Natural killer cell (primary cell): ENCODE data around the gene PDXK. TPM values are rescaled to one million over a fixed set of nuclear protein-coding genes. Genes with fewer than 3 reads are reported as not detected.

ENCODE experiments used
- ATAC-seq, 3 donors: fragments of 150-1000 bp in 2 of 3; fragments of 200-7000 bp in 1 of 3; cut with Tn5 transposase; 1 replicate in 1 of 3; 2 replicates in 2 of 3; pipeline ENCODE4 v1.10.0; 2021; ENCODE audit warnings: mild to moderate bottlenecking in 2 of 3, moderate library complexity in 2 of 3
- DNase-seq, 2 donors: peaks; one replicate each; pipeline versions ENCODE4 v3.0.0 to v3.0.0-alpha.2; 2013 to 2021; ENCODE audit warnings: mixed read lengths in 1 of 2
- H3K27ac ChIP-seq: one replicate; pipeline ENCODE4 v1.5.1; 2013; ENCODE audit warnings: mild to moderate bottlenecking, low read length
- H3K27me3 ChIP-seq: one replicate; pipeline ENCODE4 v1.6.1; 2013; ENCODE audit warnings: low read length; ENCODE audit not compliant: control insufficient read depth, insufficient read depth
- H3K36me3 ChIP-seq: one replicate; pipeline ENCODE4 v1.6.1; 2013; ENCODE audit warnings: low read length; ENCODE audit not compliant: control insufficient read depth, insufficient read depth
- H3K4me1 ChIP-seq: one replicate; pipeline ENCODE4 v1.6.1; 2013; ENCODE audit warnings: low read length; ENCODE audit not compliant: control insufficient read depth, insufficient read depth
- H3K4me3 ChIP-seq: one replicate; pipeline ENCODE4 v1.5.1; 2013; ENCODE audit warnings: low read length
- H3K9me3 ChIP-seq: one replicate; pipeline ENCODE4 v1.6.1; 2013; ENCODE audit warnings: low read length; ENCODE audit not compliant: control insufficient read depth, insufficient read depth
- H3K27ac Mint-ChIP-seq, 2 donors: one replicate each; pipeline ENCODE4 v1.8.0; 2022; ENCODE audit warnings: mild to moderate bottlenecking in 2 of 2, mixed read lengths in 2 of 2, moderate library complexity in 1 of 2
- H3K27me3 Mint-ChIP-seq, 2 donors: one replicate each; pipeline ENCODE4 v1.8.0; 2022; ENCODE audit warnings: low read depth in 2 of 2, mixed read lengths in 2 of 2
- H3K36me3 Mint-ChIP-seq: one replicate; pipeline ENCODE4 v1.8.0; 2022; ENCODE audit warnings: mixed read lengths
- H3K4me1 Mint-ChIP-seq, 2 donors: one replicate each; pipeline ENCODE4 v1.8.0; 2022; ENCODE audit warnings: mixed read lengths in 2 of 2
- H3K4me3 Mint-ChIP-seq: one replicate; pipeline ENCODE4 v1.8.0; 2022; ENCODE audit warnings: mild to moderate bottlenecking, moderate library complexity, mixed read lengths
- H3K9me3 Mint-ChIP-seq, 2 donors: one replicate each; pipeline ENCODE4 v1.8.0; 2022; ENCODE audit warnings: mixed read lengths in 2 of 2
- WGBS: methylation state at CpG from one replicate; pipeline ENCODE4 v1.1.7; 2013; ENCODE audit warnings: missing lambda C conversion rate; ENCODE audit not compliant: insufficient coverage; 5-methylcytosine and 5-hydroxymethylcytosine counted together
- intact Hi-C: fragments of 100-400 bp; cut with micrococcal nuclease; formaldehyde crosslinking; loops from one replicate; pipeline ENCODE4 v1.14.2; 2022
- total RNA-seq, 4 donors: library from RNA; stranded (reverse); fragments of 120-200 nt in 1 of 4; gene quantifications; one replicate each; pipeline versions ENCODE4 v1.2.3 to v1.2.4, GENCODE V29; 2013 to 2022
- TF ChIP-seq, protein P1 (sequence below): fragments of 200-600 bp; IDR thresholded peaks from one replicate; pipeline ENCODE4 v1.8.0; 2022; ENCODE audit warnings: antibody characterized with exemption

The PDXK gene
- total RNA-seq, 3 donors from 2014 or later (not counting 1 experiment from before 2014, with no cell fraction given), result 73.8 to 77.0 (median 74.6) TPM

DNA sequence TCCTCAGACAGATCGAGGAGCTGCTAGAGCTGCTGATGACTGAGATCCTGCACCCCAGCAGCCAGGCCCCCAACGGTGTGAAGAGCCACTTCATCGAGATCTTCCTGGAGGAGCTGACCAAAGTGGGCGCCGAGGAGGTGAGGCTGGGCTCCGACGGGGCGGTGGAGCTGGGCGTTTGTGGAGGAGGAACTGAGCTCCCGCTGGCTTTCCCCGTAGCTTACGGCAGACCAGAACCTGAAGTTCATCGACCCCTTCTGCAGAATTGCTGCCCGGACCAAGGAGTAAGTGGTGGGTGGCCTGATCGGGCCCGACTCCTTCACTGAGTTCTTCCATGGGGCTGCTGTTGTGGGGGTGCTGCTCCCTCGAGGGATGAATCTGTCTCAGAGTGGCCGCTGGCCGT is 78.5 kb downstream of the PDXK start:
- 92% methylated on average over 19 of the region's 19 CpGs for WGBS
- H3K4me1 ChIP-seq, result no peaks in the 10 kb centered on the region
- no peak overlapping the region for H3K4me3 ChIP-seq
- Mint-ChIP-seq H3K27ac (no peak overlapping the region), H3K9me3 (no peaks in the 10 kb centered on the region), H3K36me3 (no peaks in the 10 kb centered on the region), H3K4me3 (no peak overlapping the region), H3K27me3 (no peaks in the 10 kb centered on the region), H3K4me1 (peaks cover 0 to 2% of the 10 kb centered on the region in 2 donors)
- no peak overlapping the region for H3K27ac ChIP-seq
- ATAC-seq (no peak), DNase-seq (no peak)
- TF ChIP-seq, protein P1, sequence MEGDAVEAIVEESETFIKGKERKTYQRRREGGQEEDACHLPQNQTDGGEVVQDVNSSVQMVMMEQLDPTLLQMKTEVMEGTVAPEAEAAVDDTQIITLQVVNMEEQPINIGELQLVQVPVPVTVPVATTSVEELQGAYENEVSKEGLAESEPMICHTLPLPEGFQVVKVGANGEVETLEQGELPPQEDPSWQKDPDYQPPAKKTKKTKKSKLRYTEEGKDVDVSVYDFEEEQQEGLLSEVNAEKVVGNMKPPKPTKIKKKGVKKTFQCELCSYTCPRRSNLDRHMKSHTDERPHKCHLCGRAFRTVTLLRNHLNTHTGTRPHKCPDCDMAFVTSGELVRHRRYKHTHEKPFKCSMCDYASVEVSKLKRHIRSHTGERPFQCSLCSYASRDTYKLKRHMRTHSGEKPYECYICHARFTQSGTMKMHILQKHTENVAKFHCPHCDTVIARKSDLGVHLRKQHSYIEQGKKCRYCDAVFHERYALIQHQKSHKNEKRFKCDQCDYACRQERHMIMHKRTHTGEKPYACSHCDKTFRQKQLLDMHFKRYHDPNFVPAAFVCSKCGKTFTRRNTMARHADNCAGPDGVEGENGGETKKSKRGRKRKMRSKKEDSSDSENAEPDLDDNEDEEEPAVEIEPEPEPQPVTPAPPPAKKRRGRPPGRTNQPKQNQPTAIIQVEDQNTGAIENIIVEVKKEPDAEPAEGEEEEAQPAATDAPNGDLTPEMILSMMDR, result no peak
- peaks cover 82% of the 10 kb centered on the region for H3K36me3 ChIP-seq
- intact Hi-C loops, result no loop called here
- H3K9me3 ChIP-seq, result no peaks in the 10 kb centered on the region
- no peaks in the 10 kb centered on the region for H3K27me3 ChIP-seq

DNA sequence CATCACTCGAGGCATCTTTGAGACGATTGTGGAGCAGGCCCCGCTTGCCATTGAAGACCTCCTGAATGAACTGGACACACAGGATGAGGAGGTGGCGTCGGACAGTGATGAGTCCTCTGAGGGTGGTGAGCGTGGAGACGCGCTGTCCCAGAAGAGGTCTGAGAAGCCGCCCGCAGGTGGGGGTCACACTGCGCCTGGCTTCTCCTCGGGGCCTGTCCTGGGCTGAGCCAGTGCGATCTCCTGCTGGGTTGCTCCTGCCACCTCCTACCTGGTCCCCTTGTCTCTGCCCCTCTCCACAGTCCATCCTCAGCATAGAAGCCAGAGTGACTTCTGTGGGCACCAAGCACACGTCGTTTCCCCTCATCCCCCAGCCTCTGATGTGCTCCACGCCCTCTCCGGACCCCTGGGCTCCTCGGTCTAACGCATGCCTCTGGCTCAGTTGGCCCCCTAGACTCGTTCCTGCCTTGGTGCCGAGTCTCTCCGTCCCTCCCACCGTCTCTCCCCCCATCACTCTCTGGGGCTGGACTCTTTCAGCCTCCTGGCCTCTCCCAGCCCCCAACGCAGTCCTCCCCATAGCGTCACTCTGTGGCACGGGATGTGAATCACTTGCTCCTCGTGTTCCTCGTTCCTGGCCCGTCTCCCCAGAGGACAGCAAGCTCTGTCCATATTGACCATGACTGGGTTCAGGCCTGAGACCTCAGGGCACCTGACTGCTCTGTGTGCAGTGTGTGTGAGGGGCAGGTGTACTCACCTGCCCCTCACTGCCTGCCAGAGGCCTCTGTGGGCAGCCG is 79.2 kb downstream of the PDXK start:
- TF ChIP-seq, protein P1, result no peak
- Mint-ChIP-seq H3K36me3 (no peaks in the 10 kb centered on the region), H3K27ac (no peak overlapping the region), H3K4me3 (no peak overlapping the region), H3K9me3 (no peaks in the 10 kb centered on the region), H3K27me3 (no peaks in the 10 kb centered on the region), H3K4me1 (no peaks in the 10 kb centered on the region)
- Histone ChIP-seq H3K4me1 (no peaks in the 10 kb centered on the region), H3K27ac (no peak overlapping the region), H3K27me3 (no peaks in the 10 kb centered on the region), H3K36me3 (peaks cover 83% of the 10 kb centered on the region), H3K4me3 (no peak overlapping the region), H3K9me3 (no peaks in the 10 kb centered on the region)
- WGBS, result 94% methylated on average over 30 of the region's 30 CpGs
- DNase-seq (no peak), ATAC-seq (no peak)
- intact Hi-C loops, result no loop called here

DNA sequence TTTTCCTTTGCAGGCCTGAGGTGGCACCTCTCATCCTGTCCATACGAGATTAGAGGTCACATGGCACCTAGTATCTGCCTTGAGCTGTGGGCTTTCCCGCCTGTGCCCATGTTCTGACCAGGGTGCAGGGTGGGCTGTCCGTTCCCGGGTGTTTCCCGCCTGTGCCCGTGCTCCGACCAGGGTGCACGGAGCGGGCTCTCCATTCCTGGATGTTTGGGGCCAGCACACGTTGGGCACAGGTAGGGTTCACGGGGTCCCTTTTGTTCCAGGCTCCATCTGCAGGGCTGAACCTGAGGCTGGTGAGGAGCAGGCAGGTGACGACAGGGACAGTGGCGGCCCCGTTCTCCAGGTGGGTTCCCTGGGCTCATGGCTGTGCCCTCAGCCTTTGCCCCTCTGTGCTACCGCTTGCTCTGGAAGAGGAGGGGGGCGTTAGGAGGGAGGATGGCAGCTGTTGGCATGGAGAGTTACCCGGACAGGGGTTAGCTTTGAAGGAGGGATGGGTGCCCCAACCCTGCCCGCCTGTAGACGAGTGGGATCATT is 80.4 kb downstream of the PDXK start:
- ATAC-seq (no peak), DNase-seq (no peak)
- Histone ChIP-seq H3K9me3 (no peaks in the 10 kb centered on the region), H3K27ac (no peak overlapping the region), H3K4me1 (peaks cover 5% of the 10 kb centered on the region), H3K27me3 (no peaks in the 10 kb centered on the region), H3K4me3 (no peak overlapping the region), H3K36me3 (peaks cover 80% of the 10 kb centered on the region)
- Mint-ChIP-seq H3K4me3 (no peak overlapping the region), H3K4me1 (no peaks in the 10 kb centered on the region), H3K36me3 (no peaks in the 10 kb centered on the region), H3K27ac (no peak overlapping the region), H3K9me3 (no peaks in the 10 kb centered on the region), H3K27me3 (no peaks in the 10 kb centered on the region)
- intact Hi-C loops, result no loop called here
- 97% methylated on average over 19 of the region's 19 CpGs for WGBS
- TF ChIP-seq, protein P1, result no peak
